HPDE6-E6E7 (cell line): ENCODE results near the gene KHNYN.
"Not testable (repeated sequence)": the region's sequence is repeated elsewhere in the genome, so short reads cannot be mapped to it uniquely, and the experiment has no call there.

ENCODE experiments used
- DNase-seq: peaks from one replicate; pipeline ENCODE4 v3.0.0; 2011; ENCODE audit warnings: missing footprints; ENCODE audit errors: extremely low spot score

The KHNYN gene

GRCh38 chr14:24465805-24466204 lies 36.1 kb downstream of the KHNYN start:
- no peak for DNase-seq

GRCh38 chr14:24470450-24470849 lies 40.7 kb downstream of the KHNYN start:
- DNase-seq, result not testable (repeated sequence)

GRCh38 chr14:24473211-24473610 lies 43.5 kb downstream of the KHNYN start:
- DNase-seq, result no peak

GRCh38 chr14:24475261-24475660 lies 45.5 kb downstream of the KHNYN start:
- DNase-seq, result no peak

GRCh38 chr14:24479999-24480398 lies 50.2 kb downstream of the KHNYN start:
- not testable (repeated sequence) for DNase-seq

- peak; percentile 76 for DNase-seq
Measured at GRCh38 chr14:24481622-24482324, 52.0 kb downstream of the KHNYN start.

- DNase-seq, result not testable (repeated sequence)
Measured at GRCh38 chr14:24482699-24483303, 53.0 kb downstream of the KHNYN start.

- no peak for DNase-seq
Measured at GRCh38 chr14:24483604-24484252, 54.0 kb downstream of the KHNYN start.
